ENCODE data around the gene EVI5L. TPM values are rescaled to one million over a fixed set of nuclear protein-coding genes. Genes with fewer than 3 reads are reported as not detected.

The EVI5L gene
- total RNA-seq, 1 experiment from 2014 or later: 29.5 TPM

- H2AFZ ChIP-seq (ENCODE audit: low read length): peak overlapping the region; percentile 96
- DNase-seq (peak; percentile 94), ATAC-seq (peak; percentile 68)
- H3K4me3 ChIP-seq (ENCODE audit: low read length): peak overlapping the region; percentile 68
- no peaks in the 10 kb centered on the region for H3K79me2 ChIP-seq (ENCODE audit: low read length)
- H3F3A ChIP-seq (ENCODE audit: low read length, unreplicated experiment): peaks cover 6% of the 10 kb centered on the region
- no peaks in the 10 kb centered on the region for H3K27me3 ChIP-seq (ENCODE audit: low read length)
- peak overlapping the region; percentile 92 for H3K4me2 ChIP-seq (ENCODE audit: low read length)
- no peaks in the 10 kb centered on the region for H3K9me3 ChIP-seq (ENCODE audit: low read length)
- no peaks in the 10 kb centered on the region for H3K9me2 ChIP-seq (replicated peaks; ENCODE audit: low read length)
- H3K9ac ChIP-seq (ENCODE audit: low read length): peak overlapping the region; percentile 9; the same call in 1 of the 2 replicates
- no TSS peak for BruUV-seq (replicated peaks)
- ChIA-PET POLR2A (ENCODE audit: unreplicated experiment) (interaction anchor here (0.6 kb wide), 1 partner anchor 731 kb away, joined by 7 read pairs; no protein-coding TSS in a partner anchor), CTCF (interaction anchor here (0.5 to 3.0 kb wide), 16 partner anchors 17 to 445 kb away, joined by 3 to 50 read pairs (median 6); partner anchors contain the start of gene TRAPPC5)
- no peaks in the 10 kb centered on the region for H4K20me1 ChIP-seq (ENCODE audit: low read length)
- H3K4me1 ChIP-seq (ENCODE audit: insufficient read depth, low read length): peaks cover 34% of the 10 kb centered on the region
- no peak overlapping the region for H3K27ac ChIP-seq (ENCODE audit: low read length)
- TF ChIP-seq EZH2 (IDR thresholded peaks at IDR 0.05; ENCODE audit: low read length, unreplicated experiment) (no peak), EZH2phosphoT487 (IDR thresholded peaks at IDR 0.05; ENCODE audit: borderline replicate concordance, low read length) (no peak), CTCF (conservative IDR thresholded peaks at IDR 0.05; ENCODE audit: low read depth, low read length) (peak; percentile 83)
- no peaks in the 10 kb centered on the region for H3K36me3 ChIP-seq (ENCODE audit: low read depth, low read length)
- intact Hi-C loops (cut with micrococcal nuclease): loop anchor here (1.0 kb wide), 6 partner anchors 18 to 445 kb away; partner anchors contain the start of gene TRAPPC5
These were observed 30.2 kb upstream of the EVI5L start for GRCh38 chr19:7799640-7800355.

- no peaks in the 10 kb centered on the region for H3K36me3 ChIP-seq (ENCODE audit: low read depth, low read length)
- no peaks in the 10 kb centered on the region for H3K9me3 ChIP-seq (ENCODE audit: low read length)
- TF ChIP-seq EZH2 (IDR thresholded peaks at IDR 0.05; ENCODE audit: low read length, unreplicated experiment): no peak
- no peak for TF ChIP-seq EZH2phosphoT487 (IDR thresholded peaks at IDR 0.05; ENCODE audit: borderline replicate concordance, low read length)
- no peak for TF ChIP-seq CTCF (conservative IDR thresholded peaks at IDR 0.05; ENCODE audit: low read depth, low read length)
- ChIA-PET POLR2A (ENCODE audit: unreplicated experiment) (interaction anchor here (0.6 kb wide), 1 partner anchor 128 kb away, joined by 26 read pairs; no protein-coding TSS in a partner anchor), CTCF (interaction anchor here (3.0 kb wide), 1 partner anchor 233 kb away, joined by 50 read pairs; no protein-coding TSS in a partner anchor)
- no peaks in the 10 kb centered on the region for H3K9me2 ChIP-seq (replicated peaks; ENCODE audit: low read length)
- no TSS peak for BruUV-seq (replicated peaks)
- peaks cover 3% of the 10 kb centered on the region for H3F3A ChIP-seq (ENCODE audit: low read length, unreplicated experiment)
- H2AFZ ChIP-seq (ENCODE audit: low read length): no peak overlapping the region
- ATAC-seq: no peak
- H3K4me2 ChIP-seq (ENCODE audit: low read length): no peak overlapping the region
- H3K27ac ChIP-seq (ENCODE audit: low read length): no peak overlapping the region
- H3K27me3 ChIP-seq (ENCODE audit: low read length): no peaks in the 10 kb centered on the region
- H3K4me3 ChIP-seq (ENCODE audit: low read length): no peak overlapping the region
- intact Hi-C loops (cut with micrococcal nuclease): no loop called here
- no peaks in the 10 kb centered on the region for H4K20me1 ChIP-seq (ENCODE audit: low read length)
- no peak for DNase-seq
- no peak overlapping the region for H3K9ac ChIP-seq (ENCODE audit: low read length)
- no peaks in the 10 kb centered on the region for H3K79me2 ChIP-seq (ENCODE audit: low read length)
- H3K4me1 ChIP-seq (ENCODE audit: insufficient read depth, low read length): peaks cover 32% of the 10 kb centered on the region
These were observed 28.9 kb upstream of the EVI5L start for GRCh38 chr19:7801020-7801570.
